Stimulated activated CD4-positive, alpha-beta T cell treated with anti-CD3 and anti-CD28 coated beads, Interleukin-15, amount 100 ng/mL, for 24 hours (primary cell): ENCODE data around the gene UBALD1.
"Not testable (repeated sequence)": the region's sequence is repeated elsewhere in the genome, so short reads cannot be mapped to it uniquely, and the experiment has no call there.

Experiments
- DNase-seq: peaks from one replicate; pipeline ENCODE4 v3.0.0-alpha.2; 2020

Gene UBALD1

DNA sequence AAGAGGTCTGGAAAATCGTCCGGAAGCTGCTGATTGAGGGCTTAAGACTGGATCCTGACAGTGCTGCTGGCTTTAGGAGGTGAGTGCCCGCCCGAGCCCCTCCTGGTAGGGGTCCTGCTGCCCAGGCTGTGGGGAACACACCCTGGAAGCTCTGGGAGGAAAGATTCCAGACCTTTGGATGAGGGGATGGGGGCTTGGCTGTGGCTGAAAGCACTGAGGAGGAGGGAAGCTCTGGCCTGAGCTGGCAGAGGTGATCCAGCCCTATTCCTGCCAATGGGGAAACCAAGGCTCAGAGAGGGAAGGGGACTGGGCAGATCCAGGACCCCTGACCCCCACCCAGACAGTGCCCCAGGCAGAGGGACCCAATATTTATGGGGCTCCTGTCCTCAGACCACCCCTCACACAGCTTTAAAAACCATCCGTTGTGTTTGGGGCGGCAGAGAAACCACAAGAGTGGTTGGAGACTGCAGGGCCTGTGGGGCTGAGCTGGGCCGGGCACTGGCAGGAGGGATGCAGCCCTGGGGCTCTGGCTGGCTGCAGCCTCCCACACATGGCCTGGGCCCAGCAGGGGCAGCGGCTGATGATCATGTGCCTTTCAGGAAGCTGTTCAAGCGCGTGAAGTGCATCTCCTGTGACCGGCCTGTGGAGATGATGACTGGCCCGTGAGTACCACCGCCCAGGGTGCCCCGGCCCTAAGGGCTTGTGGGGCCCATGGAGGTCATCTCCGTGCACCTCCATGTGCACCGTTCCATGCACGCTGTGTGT, 22.8 kb downstream of the UBALD1 start:
- no peak for DNase-seq

DNA sequence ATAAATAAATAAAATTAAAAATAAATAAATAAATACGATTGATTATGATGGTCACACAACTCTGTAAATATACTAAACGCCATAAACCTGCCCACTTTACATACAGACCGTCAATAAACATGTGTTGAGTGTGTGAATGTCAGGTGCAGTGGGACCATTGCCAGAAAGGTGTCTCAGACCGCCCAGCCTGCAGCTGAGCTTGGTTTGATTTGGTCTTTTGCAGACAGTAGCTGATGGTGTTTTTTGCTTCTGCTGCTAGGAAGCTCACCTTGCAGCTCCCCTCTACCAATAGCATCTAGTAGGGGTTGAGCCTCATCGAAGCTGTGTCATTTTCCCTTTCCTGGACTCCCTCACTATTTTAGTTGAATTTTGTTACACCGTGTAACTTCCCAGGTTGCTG, 23.5 kb downstream of the UBALD1 start:
- no peak for DNase-seq

DNA sequence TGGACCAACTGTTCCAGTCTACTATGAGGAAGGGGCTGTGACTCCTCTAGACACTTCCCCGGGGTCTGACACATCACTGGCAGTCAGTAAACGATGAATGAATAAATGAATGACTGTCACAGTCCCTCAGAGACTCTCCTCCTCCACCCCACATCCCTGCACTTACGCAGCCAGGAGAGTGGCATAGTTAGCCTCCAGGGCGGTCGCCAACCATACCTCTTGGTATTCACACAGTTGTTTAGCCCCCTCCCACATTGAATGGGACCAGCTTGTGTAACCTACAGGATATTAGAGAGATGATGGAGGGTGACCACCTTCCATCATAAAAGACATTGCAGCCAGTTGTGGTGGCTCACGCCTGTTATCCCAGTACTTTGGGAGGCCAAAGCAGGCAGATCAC, 25.7 kb downstream of the UBALD1 start:
- DNase-seq, result no peak

DNA sequence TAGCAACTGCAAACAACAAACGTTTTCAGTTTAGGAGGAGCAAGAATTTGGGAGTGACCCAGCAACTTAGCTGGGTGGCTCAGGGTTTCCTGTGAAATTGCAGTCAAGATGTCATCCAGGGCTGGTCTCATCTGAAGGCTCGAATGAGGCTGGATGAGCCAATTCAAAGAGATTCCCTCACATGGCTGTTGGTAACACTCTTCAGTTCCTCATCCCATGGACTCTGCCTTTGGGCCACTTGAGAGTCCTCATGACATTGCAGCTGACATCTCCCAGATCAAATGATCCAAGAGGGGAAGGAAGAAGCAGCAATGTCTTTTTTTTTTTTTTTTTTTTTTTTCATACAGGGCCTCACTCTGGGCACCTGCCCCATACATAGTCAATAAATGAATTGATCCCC, 26.3 kb downstream of the UBALD1 start:
- DNase-seq, result no peak

DNA sequence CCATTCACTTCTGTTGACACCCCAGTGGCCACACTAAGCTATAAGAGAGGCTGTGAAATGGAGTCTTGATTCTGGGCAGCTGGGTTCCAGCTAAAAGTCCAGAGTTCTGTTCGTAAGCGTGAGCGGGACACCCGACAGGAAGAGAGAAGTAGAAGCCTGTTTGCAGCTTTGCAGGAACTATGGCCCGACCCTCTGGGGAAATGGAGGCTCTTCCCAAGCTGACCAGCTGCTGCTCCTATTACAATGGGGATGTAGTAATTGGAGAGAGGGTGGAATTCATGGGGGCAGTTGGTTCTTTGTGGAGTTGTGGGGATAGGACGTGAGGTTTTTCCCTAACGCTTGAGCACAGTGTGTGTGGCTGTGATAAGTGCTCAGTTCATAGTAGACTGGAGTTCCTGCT, 28.4 kb downstream of the UBALD1 start:
- no peak for DNase-seq

DNA sequence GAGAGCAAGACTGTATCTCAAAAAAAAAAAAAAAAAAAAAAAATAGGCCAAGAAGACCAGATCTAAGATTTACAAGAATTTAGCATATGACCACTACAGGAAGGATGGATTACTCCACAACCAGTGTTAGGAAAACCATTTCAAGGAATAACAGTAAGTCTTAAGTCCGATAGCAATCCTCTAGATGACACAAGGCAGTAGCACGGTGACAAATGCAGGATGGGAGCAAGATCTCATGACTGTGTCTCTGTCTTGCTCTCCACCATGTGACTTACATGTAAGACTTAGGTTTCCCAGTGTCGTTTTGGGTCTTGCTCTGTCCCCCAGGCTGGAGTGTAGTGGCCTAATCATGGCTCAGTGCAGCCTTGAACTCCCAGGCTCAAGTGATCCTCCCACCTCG, 30.8 kb downstream of the UBALD1 start:
- no peak for DNase-seq

DNA sequence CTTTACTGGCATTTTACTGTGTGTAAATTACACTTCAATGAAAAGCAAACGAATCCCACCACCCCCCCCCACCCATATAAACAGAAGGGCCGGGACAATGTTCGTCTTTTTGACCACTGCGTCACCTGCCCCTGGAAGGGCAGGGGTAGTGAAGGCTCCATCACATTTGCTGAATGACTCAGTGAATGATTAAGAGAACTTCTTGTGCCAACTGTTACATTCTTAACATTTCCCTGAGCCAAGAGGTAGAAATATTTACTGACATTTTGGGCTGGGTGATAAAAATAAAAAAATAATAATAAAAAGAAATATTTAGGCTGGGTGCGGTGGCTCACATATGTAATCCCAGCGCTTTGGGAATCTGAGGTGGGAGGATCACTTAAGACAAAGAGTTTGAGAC, 34.4 kb downstream of the UBALD1 start:
- DNase-seq, result no peak

DNA sequence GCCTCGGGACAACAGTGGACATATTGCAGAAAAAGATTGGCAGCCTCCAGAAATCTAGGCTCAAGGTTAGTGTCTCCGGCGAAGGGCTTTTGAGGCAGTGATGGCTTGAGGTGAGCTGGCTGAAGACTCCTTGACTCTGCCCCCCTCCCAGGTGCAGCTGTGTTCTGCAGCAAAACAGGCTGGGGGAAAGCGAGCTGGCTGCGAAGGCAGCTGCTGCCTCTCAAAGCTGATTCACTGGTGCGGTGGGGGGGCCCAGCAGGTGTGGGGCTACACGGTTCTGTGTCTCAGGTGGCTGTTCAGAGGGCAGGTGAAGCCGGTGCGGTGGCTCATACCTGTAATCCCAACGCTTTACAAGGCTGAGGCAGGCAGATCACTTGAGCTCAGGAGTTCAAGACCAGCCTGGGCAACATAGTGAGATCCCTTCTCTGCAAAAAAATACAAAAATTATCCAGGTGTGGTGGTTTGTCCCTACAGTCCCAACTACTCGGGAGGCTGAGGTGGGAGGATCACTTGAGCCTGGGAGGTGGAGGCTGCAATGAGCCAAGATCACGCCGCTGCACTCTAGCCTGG, 35.6 kb downstream of the UBALD1 start:
- DNase-seq, result no peak

DNA sequence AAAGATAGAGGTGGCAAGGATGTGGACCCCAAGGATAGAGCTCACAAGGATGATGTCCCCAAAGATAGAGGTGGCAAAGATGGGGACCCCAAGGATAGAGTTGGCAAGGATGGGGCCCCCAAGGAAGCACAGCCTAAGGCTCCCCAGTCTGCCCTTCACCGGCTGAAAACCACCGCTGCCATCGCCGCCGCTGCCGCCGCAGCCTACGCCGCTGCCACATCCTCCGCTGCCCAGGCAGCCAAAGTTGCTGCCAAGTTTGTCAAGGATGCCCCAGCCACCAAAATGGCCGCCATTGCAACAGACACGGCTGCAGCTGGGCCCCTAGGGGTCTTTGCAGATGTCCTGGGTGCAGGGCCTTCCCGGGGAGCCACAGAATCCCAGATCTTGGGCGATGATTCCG, 38.7 kb downstream of the UBALD1 start:
- DNase-seq, result no peak

DNA sequence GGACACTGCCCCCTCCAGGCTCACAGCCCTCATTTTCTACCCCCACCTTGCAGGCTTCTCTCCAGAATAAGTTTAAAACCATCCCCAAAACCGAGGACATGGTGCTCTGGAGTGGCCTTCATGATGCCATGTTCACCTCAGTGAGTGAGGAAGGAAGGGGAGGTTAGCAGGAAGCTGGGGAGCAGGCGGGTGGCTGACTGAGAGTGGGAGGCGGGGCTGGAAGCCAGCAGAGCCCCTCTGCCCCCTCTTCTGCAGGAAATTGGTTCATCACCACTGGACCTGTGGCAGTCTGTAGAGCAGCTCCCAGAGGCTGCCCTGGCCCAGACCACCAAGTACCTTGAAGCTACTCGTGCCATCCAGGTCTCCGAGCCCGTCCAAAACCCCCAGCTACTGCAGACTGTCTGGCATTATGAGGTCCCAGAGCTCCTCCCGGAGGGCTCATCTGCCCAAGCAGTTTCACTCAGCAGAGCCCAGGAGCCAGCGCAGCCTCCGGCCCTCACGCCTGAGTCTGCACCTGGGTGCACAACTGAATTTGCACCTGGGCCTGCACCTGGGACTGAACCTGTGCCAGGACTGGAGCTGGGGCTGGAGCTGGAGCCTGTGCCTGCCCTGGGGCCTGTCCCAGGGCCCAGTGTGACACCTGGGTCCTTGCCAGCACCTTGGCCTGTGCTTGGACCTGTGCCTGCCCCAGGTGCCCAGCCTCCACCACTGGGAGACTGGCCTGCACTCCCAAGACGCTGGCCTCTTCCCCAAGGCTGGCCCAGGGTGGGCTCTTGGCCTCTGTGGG, 39.6 kb downstream of the UBALD1 start:
- no peak for DNase-seq

DNA sequence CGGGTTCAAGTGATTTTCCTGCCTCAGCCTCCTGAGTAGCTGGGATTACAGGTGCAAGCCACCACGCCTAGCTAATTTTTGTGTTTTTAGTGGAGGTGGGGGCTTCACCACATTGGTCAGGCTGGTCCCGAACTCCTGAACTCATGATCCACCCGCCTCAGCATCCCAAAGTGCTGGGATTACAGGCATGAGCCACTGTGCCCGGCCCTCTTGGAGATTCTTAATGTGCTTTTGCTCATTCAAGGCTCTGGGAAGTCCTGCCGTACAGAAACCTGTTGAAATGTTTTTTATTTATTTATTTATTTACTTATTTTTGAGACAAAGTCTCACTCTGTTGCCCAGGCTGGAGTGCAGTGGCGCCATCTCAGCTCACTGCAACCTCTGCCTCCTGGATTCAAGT, 40.8 kb downstream of the UBALD1 start:
- DNase-seq, result not testable (repeated sequence)

DNA sequence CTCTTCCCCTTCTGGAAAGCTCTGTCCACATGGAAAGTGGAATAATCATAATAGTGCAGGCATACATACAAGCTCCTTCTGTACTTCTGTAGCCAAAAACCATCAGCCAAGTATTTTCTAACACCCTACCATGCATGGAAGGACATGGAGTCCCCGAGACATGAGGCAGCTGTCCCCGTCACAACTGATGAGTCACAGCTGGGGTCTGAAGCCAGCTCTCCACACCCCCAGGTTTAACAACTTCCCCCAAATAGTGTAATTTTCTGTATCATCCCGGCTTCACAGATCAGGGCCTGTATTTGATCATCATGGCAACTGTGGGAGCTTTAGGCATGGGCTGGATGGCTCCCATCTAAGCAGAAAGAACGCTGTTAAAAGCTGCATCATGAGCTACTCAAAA, 42.0 kb downstream of the UBALD1 start:
- no peak for DNase-seq

DNA sequence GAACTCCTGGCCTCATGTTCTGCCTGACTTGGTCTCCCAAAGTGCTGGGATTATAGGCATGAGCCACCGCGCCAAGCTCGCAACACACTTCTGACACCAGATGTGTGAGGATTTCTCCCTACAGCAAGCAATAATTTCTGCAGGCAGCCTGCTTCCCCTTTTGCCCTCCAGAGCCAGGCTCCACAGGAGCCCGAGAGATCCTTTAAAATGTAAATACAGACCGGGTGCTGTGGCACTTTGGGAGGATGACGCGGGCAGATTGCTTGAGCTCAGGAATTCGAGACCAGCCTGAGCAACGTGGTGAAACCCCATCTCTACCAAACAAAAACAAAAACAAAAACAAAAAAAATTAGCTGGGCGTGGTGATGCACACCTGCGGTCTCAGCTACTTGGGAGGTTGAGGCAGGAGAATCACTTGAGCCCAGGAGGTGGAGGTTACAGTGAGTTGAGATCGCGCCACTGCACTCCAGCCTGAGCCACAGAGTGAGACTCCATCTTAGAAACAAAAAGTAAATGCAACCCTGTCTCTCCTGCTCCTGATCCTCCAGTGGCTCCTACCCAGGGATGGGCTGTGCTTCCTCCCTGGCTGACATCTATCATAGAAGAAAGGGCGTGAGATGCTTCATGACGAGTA, 43.9 kb downstream of the UBALD1 start:
- no peak for DNase-seq

DNA sequence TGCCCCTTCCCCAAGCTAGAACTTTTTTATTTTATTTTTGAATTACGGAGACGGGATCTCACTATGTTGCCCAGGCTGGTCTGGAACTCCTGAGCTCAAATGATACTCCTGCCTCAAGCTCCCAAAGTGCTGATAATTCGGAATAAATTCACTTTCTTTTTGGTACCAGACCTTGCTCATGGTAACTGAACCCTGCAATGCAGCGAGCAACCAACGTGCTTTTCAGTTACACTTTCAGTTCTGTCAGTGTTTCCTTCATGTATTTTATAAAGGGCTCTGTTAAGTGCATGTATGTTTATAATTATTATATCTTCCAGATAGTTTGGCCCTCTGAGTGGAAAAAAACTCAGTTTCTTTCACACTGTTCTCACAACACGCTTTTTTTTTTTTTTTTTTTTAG, 44.6 kb downstream of the UBALD1 start:
- DNase-seq, result no peak

DNA sequence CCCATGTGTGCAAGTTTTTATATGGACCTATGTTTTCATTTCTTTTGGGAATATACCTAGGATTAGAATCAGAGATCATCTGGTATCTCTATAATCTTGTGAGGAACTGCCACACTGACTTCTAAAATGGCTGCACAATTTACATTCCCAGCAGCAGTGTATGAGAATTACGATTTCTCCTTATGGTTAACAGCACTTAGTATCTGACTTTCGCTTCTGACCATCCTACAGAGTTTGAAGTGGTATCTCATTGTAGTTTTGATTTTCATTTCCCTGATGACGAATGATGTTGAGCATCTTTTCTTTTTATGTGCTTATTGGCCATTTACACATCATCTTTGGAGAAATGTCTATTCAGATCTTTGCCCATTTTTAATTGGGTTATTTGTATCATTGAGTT, 48.5 kb downstream of the UBALD1 start:
- DNase-seq, result no peak

DNA sequence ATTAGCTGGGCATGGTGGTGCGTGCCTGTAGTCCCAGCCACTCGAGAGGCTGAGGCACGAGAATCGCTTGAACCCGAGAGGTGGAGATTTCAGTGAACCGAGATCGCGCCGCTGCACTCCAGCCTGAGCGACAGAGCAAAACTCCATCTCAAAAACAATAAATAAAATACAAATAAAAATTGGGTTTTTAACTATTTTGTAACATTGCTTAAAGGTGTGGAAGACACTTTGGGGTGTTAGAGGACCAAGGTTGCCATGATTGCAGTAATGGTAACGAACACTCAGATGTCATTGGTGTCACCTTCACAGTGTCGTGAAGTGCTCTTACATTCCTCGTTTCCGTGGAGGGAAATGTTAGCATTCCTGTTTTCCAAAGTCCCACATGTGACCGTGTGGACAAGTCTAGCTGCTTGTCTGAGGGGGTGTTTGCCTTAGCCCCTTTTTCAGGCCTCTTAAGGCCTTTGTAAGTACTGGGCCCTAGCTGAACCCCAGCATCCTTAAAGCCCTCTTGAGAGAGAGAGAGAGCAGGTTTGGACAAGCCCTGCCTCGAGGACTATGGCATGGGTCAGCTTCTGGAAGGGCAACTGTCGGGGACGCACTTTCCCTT, 49.9 kb downstream of the UBALD1 start:
- DNase-seq, result no peak

DNA sequence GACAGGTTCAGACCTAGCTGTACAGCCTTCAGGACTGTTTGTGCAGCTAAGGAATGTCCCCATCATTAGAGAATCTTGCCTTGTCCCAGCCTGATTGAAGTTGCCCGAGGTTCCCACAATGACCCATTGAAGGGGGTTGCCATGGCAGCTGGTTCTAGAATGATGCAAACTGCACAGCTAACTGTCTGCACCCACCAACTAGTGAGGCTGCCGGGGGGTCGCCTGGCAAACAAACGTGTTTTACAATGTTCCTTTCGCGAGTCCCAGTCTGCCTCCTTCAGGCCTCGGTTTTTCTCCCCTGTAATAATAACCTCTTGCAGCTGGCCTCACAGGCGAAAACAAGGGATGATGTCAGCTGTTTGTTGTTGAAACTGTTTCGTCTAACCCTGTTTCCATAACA, 53.1 kb downstream of the UBALD1 start:
- no peak for DNase-seq
